HG02571 (cell line): ENCODE data around the gene CENPQ.
A peak's percentile ranks its signal among the peaks of the same experiment; 100 is the strongest.
"Not testable (repeated sequence)": the region's sequence is repeated elsewhere in the genome, so short reads cannot be mapped to it uniquely, and the experiment has no call there.

ENCODE experiments used
- ATAC-seq: cut with Tn5 transposase; IDR thresholded peaks from one replicate; pipeline ENCODE4 v1.9.1; 2021; ENCODE audit warnings: mild to moderate bottlenecking, moderate library complexity; ENCODE audit not compliant: unreplicated experiment

Gene CENPQ, protein sequence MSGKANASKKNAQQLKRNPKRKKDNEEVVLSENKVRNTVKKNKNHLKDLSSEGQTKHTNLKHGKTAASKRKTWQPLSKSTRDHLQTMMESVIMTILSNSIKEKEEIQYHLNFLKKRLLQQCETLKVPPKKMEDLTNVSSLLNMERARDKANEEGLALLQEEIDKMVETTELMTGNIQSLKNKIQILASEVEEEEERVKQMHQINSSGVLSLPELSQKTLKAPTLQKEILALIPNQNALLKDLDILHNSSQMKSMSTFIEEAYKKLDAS

GRCh38 chr6:49462927-49463611 lies at the start of gene CENPQ, which contains the start of gene MMUT:
TSS of gene CENPQ (plus strand) at chr6:49463370. CDS start at chr6:49470177, 6,807 bp downstream.
TSS of gene MMUT (minus strand) at chr6:49463253. CDS start at chr6:49459466, 3,787 bp downstream.
- peak; percentile 99 for ATAC-seq

DNA sequence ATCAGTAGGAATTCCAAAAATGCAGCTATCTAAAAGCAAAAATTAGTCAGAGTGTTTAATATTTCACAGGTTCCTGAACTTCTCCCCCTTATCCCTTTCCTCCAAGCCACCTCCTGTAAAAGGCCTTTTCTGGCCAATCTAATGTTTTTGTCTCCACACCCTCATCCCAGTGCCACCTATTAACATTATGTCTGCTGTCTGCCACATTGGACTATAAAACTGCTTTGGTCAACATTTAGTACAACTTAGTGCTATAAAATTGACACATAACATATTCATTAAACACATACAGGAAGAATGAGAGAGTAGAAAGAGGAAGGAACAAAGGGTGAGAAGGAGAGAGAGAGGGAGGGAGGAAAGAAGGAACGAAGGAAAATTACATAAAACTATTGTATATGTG lies 47.8 kb upstream of the CENPQ start:
- no peak for ATAC-seq

DNA sequence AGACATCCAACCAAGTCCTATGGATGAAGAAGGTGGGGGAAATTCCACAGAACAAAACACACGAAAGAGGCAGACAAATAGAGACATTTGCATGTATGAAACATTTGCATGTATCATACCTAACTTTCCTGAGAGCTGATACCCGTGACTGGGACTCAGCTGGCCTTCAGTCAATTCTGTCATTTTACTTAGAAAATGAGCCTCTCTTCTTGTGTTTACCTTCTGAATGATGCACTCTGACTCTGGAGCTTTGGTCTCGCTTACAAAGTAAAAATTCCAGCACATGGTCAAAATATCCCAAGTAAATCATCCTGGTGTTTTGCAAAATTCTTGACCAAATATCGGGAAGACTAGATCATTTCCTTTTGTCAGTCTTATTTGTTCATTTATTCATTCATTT lies 47.0 kb upstream of the CENPQ start:
- no peak for ATAC-seq

GRCh38 chr6:49423817-49424216 lies 39.4 kb upstream of the CENPQ start:
- no peak for ATAC-seq

GRCh38 chr6:49430187-49430586 lies 33.0 kb upstream of the CENPQ start:
- no peak for ATAC-seq

GRCh38 chr6:49430866-49431265 lies 32.3 kb upstream of the CENPQ start:
- no peak for ATAC-seq

GRCh38 chr6:49453221-49453620 lies 9.9 kb upstream of the CENPQ start:
- ATAC-seq, result no peak

DNA sequence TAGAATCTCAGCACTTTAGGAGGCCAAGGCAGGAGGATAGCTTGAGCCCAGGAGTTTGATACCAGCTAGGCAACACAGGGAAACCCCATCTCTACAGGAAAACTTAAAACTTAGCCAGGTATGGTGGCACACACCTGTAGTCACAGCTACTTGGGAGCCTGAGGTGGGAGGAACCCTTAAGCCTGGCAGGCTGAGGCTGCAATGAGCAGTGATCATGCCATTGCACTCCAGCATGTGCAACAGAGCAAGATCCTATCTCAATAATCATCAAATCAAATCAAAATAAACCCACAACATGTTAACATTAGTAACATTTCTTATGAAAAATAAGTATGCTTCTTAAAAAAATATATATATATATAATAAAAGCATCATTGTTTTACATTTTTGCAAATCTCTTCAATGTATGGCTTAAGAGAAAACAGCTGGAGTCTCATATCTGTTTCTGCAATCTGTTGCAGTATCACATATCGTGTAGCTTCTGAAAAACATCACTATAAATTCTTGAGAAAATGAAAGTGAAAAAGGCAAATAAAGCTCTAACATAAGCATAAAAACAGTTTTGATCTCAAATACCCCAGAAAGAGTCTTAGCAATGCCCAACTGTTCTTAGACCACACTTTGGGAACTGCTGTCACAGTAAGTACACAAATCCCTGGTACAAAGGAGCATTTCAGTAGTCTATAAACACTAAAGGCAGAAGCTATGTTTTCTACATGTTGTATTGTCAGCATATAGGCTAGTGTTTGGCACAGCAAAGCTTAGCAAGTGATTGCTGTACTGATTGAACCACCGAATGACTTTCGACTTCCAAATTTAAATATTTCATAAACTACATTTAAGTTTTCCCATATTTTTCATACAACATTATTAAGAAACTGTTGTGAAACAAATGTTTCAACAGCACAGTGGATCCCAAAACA lies 8.1 kb upstream of the CENPQ start:
- ATAC-seq, result peak; percentile 74

DNA sequence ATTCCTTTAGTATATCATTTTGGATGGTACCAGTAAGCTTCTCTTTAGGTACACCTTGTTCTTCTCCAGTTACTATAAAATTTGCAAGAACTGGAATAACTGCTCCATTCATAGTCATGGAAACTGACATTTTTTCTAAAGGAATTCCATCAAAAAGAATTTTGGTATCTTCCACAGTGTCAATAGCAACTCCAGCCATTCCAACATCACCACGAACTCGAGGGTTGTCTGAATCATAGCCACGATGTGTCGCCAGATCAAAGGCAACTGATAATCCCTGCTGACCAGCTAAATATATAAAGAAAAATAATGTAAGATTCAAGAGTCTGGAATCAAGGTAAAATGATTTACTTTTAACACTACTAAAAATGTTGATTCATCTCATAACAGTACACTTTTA lies 5.4 kb upstream of the CENPQ start:
- ATAC-seq, result no peak

GRCh38 chr6:49462071-49462470 lies 1.1 kb upstream of the CENPQ start:
- ATAC-seq, result no peak

- ATAC-seq, result peak; percentile 9
Observed at GRCh38 chr6:49462599-49462926, 607 bp upstream of the CENPQ start.

- peak; percentile 3 for ATAC-seq
Observed at GRCh38 chr6:49463612-49463967, 420 bp downstream of the CENPQ start.

- ATAC-seq, result no peak
Observed at GRCh38 chr6:49464691-49465090, 1.5 kb downstream of the CENPQ start.

GRCh38 chr6:49468042-49468441 lies 4.9 kb downstream of the CENPQ start:
- ATAC-seq, result no peak

DNA sequence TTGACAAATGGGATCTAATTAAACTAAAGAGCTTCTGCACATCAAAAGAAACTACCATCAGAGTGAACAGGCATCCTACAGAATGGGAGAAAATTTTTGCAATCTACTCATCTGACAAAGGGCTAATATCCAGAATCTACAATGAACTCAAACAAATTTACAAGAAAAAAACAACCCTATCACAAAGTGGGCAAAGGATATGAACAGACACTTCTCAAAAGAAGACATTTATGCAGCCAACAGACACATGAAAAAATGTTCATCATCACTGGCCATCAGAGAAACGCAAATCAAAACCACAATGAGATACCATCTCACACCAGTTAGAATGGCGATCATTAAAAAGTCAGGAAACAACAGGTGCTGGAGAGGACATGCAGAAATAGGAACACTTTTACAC lies 13.4 kb downstream of the CENPQ start:
- ATAC-seq, result not testable (repeated sequence)

DNA sequence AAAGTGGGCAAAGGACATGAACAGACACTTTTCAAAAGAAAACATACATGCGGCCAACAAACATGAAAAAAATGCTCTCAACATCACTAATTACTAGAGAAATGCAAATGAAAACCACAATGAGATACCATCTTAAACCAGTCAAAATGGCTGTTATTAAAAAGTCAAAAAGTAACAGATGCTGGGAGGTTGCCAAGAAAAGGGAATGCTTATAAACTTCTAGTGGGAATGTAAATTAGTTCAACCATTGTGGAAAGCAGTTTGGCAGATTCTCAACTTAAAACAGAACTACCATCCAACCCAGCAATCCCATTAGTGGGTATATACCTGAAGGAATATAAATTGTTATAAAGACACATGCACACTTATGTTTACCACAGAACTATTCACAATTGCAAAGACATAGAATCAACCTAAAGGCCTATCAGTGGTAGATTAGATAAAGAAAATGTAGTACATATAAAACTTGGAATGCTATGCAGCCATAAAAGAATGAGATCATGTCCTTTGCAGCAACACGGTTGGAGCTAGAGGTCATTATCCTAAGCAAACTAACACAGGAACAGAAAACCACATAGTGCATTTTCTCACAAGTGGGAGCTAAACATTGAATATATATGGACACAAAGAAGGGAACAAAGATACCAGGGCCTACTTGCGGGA lies 16.3 kb downstream of the CENPQ start:
- no peak for ATAC-seq

DNA sequence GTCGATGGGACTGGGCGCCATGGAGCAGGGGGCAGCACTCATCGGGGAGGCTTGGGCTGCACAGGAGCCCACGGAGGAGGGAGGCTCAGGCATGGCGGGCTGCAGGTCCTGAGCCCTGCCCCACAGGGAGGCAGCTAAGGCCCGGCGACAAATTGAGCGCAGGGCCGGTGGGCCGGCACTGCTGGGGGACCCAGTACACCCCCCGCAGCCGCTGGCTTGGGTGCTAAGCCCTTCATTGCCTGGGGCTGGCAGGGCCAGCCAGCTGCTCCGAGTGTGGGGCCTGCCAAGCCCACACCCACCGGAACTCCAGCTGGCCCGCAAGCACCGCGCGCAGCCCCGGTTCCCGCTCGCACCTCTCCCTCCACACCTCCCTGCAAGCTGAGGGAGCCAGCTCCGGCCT lies 18.7 kb downstream of the CENPQ start:
- ATAC-seq, result not testable (repeated sequence)

GRCh38 chr6:49483380-49483779 lies 20.2 kb downstream of the CENPQ start:
- not testable (repeated sequence) for ATAC-seq

DNA sequence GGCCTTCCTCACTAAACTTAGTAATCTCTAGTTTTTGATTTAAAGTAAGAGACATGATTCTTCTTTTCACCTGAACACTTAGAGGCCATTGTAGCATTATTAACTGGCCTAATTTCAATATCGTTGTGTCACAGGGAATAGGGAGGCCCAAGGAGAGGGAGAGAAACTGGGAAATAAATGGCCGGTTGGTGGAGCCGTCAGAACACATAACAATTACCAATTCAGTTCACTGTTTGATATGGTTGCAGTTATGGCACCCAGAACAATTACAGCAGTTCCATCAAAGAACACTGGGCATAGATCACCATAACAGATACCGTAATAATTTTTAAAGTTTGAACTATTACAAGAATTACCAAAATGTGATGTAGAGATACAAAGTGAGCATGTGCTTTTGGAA lies 27.5 kb downstream of the CENPQ start:
- ATAC-seq, result no peak

DNA sequence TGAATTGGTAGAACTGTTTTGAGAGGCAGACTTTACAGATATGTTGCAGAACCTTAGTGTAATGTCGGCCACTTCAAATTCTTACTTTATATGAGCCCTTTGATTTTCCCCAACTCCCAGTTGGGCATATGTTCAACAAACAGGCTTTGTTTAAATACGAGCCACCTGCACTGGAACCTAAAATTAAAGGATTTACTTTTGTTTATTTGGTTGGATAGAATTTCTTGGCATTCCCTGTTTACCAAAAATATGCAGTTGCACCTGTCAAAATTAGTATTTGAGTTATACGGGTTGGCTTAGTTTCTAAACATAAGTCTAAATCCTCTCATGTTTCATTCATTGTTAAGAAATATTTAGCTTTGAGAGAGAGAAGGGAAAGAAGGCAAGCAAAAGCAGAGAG lies 34.1 kb downstream of the CENPQ start:
- ATAC-seq, result no peak

GRCh38 chr6:49499126-49499525 lies 36.0 kb downstream of the CENPQ start:
- no peak for ATAC-seq
